IgD-negative memory B cell (primary cell): ENCODE results near the gene NSDHL. TPM values are rescaled to one million over a fixed set of nuclear protein-coding genes. Genes with fewer than 3 reads are reported as not detected.
"Not testable (repeated sequence)": the region's sequence is repeated elsewhere in the genome, so short reads cannot be mapped to it uniquely, and the experiment has no call there.

ENCODE experiments used
- H3K27ac Mint-ChIP-seq, 3 donors: one replicate each; pipeline ENCODE4 v1.8.0; 2020 to 2022; ENCODE audit warnings: mild to moderate bottlenecking in 3 of 3, mixed read lengths in 3 of 3, moderate library complexity in 1 of 3
- H3K27me3 Mint-ChIP-seq: one replicate; pipeline ENCODE4 v1.8.0; 2021; ENCODE audit warnings: mixed read lengths
- H3K36me3 Mint-ChIP-seq: one replicate; pipeline ENCODE4 v1.8.0; 2020; ENCODE audit warnings: mild to moderate bottlenecking, mixed read lengths
- H3K4me1 Mint-ChIP-seq, 3 donors: one replicate each; pipeline ENCODE4 v1.8.0; 2020 to 2022; ENCODE audit warnings: mixed read lengths in 3 of 3, mild to moderate bottlenecking in 1 of 3
- H3K4me3 Mint-ChIP-seq, 4 donors: one replicate each; pipeline ENCODE4 v1.8.0; 2020 to 2022; ENCODE audit warnings: mild to moderate bottlenecking in 4 of 4, mixed read lengths in 4 of 4, moderate library complexity in 3 of 4
- H3K9me3 Mint-ChIP-seq, 3 donors: one replicate each; pipeline ENCODE4 v1.8.0; 2020 to 2021; ENCODE audit warnings: mixed read lengths in 3 of 3, mild to moderate bottlenecking in 1 of 3
- polyA plus RNA-seq: library from polyadenylated mRNA; unstranded; fragments of 300-500 nt; fragmentation: Illumina TruSeq; gene quantifications from one replicate; pipeline ENCODE4 v1.2.3, GENCODE V29; 2021

NSDHL gene
- polyA plus RNA-seq, 1 donor from 2014 or later, result 11.7 TPM

- peaks cover 6 to 8% (median 7%) of the 10 kb centered on the region in 3 donors for H3K4me1 Mint-ChIP-seq
- no peak overlapping the region for H3K27ac Mint-ChIP-seq
- H3K36me3 Mint-ChIP-seq, result no peaks in the 10 kb centered on the region
- peaks cover 6% of the 10 kb centered on the region for H3K27me3 Mint-ChIP-seq
- no peaks in the 10 kb centered on the region for H3K9me3 Mint-ChIP-seq
- H3K4me3 Mint-ChIP-seq, result no peak overlapping the region
Observed at GRCh38 chrX:152907084-152907651, 76.3 kb downstream of the NSDHL start.

DNA sequence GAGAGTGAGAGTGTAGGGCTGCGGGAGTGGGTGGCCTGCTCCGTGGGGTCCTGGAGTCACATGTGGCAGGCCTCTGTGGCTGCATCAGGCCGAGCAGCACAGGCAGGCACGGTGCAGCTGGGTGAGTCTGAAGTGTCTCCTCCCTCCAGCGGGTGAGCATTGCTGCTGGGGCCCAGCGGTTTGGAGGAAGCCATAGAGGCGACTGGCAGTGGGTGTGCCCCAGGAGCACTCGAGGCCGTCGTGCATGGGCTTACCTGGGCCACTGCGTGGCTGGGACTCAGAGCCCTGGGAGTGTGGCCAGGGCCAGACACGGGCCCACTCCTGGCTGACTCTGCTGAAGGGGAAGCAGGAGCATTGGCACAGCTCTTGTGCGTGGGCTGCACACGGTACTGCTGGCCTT is 77.6 kb downstream of the NSDHL start:
- no peaks in the 10 kb centered on the region for H3K9me3 Mint-ChIP-seq
- H3K27ac Mint-ChIP-seq, result no peak overlapping the region
- H3K36me3 Mint-ChIP-seq, result no peaks in the 10 kb centered on the region
- peaks cover 6 to 8% (median 7%) of the 10 kb centered on the region in 3 donors for H3K4me1 Mint-ChIP-seq
- no peak overlapping the region for H3K4me3 Mint-ChIP-seq
- H3K27me3 Mint-ChIP-seq, result peaks cover 6% of the 10 kb centered on the region

DNA sequence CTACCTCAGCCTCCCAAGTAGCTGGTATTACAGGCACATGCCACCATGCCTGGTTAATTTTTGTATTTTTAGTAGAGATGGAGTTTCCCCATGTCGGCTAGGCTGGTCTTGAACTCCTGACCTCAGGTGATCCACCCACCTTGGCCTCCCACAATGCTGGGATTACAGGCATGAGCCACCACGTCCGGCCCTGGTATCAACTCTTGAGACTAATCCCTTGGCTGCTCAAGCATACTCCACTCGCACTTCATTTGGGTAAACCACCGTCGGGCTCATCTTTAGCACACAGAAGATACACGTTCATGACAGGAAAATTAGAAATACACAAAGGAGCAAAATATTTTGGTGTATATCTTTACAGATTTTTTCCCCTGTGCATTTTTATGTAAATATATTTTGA is 79.2 kb downstream of the NSDHL start:
- not testable (repeated sequence) for H3K27me3 Mint-ChIP-seq, H3K36me3 Mint-ChIP-seq, H3K4me1 Mint-ChIP-seq, H3K9me3 Mint-ChIP-seq, H3K4me3 Mint-ChIP-seq, H3K27ac Mint-ChIP-seq

DNA sequence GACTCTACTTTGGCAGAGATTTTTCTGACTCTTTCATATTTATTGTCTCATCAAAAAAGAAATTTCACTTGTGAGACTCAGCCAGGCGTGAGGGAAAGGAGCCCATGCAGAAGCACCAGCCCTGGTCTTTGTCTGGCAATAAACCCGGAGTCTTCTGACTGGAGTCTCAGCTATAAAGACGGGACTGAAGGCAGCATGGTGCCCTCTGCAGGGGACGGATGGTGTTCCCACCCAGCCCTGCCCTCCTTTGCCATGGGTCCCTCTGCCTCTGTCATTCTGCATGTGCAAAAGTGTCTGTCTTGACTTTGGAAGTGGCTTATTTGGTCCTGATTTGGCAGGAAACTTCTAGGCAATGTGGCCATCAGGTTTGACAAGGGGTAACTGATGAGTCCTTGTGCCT is 81.2 kb downstream of the NSDHL start:
- Mint-ChIP-seq H3K36me3 (no peaks in the 10 kb centered on the region), H3K4me1 (peaks cover 6 to 7% (median 7%) of the 10 kb centered on the region in 3 donors), H3K27ac (no peak overlapping the region), H3K9me3 (no peaks in the 10 kb centered on the region), H3K27me3 (peaks cover 3% of the 10 kb centered on the region), H3K4me3 (no peak overlapping the region)

- H3K36me3 Mint-ChIP-seq, result no peaks in the 10 kb centered on the region
- peaks cover 7% of the 10 kb centered on the region for H3K27me3 Mint-ChIP-seq
- no peak overlapping the region for H3K4me3 Mint-ChIP-seq
- no peak overlapping the region for H3K27ac Mint-ChIP-seq
- H3K4me1 Mint-ChIP-seq, result peaks cover 6 to 7% (median 6%) of the 10 kb centered on the region in 3 donors
- no peaks in the 10 kb centered on the region for H3K9me3 Mint-ChIP-seq
Observed at GRCh38 chrX:152912641-152913040, 81.8 kb downstream of the NSDHL start.

- Mint-ChIP-seq H3K4me3 (no peak overlapping the region), H3K27ac (no peak overlapping the region), H3K9me3 (no peaks in the 10 kb centered on the region), H3K27me3 (peaks cover 7% of the 10 kb centered on the region), H3K36me3 (no peaks in the 10 kb centered on the region), H3K4me1 (peaks cover 6 to 7% (median 6%) of the 10 kb centered on the region in 3 donors)
Observed at GRCh38 chrX:152913346-152913745, 82.5 kb downstream of the NSDHL start.

GRCh38 chrX:152913910-152914309 is 83.0 kb downstream of the NSDHL start:
- H3K36me3 Mint-ChIP-seq, result no peaks in the 10 kb centered on the region
- peaks cover 7% of the 10 kb centered on the region for H3K27me3 Mint-ChIP-seq
- H3K4me1 Mint-ChIP-seq, result peaks cover 6 to 7% (median 6%) of the 10 kb centered on the region in 3 donors

DNA sequence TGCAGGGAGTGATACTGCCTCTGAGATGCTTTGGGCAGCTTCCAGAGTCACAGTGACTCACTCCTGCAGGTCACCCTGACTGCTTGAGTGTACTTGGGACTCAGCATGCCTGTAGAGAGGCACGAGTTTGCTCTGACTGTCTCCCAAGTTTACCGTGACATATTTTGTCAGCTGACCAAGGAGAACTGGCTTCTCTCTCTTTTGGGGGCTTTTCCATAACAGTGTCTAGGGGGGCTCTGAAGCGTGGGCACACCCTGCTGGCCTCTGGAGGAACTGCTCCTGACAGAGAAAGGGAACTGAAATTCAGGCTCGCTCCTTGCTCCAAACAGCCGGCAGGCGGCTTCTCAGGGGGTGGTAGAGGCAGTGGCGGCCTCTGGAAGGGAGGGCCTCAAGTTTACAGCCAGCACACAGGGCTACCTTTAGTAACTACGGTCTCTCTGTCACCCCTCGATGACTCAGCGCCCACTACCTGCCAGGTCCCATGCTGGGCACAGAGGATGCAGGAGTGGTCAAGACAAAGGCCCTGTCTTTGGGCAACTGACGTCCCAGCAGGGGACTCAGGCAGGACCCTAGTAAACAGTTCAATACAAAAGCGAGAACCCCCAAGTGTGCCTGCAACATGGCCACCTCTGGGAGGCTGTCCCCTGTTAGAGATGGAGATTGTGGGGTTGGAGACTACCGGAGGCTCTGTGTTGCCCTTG is 84.8 kb downstream of the NSDHL start:
- H3K27ac Mint-ChIP-seq, result peak overlapping the region in 1 of 3 donors; percentile 35
- H3K36me3 Mint-ChIP-seq, result no peaks in the 10 kb centered on the region

More at GRCh38 chrX:152913910-152914309, 83.0 kb downstream of the NSDHL start:
- H3K4me3 Mint-ChIP-seq, result no peak overlapping the region
- H3K9me3 Mint-ChIP-seq, result no peaks in the 10 kb centered on the region
- H3K27ac Mint-ChIP-seq, result no peak overlapping the region

GRCh38 chrX:152917656-152918579 is 87.1 kb downstream of the NSDHL start:
- no peaks in the 10 kb centered on the region for H3K36me3 Mint-ChIP-seq
- no peaks in the 10 kb centered on the region for H3K9me3 Mint-ChIP-seq
- H3K27ac Mint-ChIP-seq, result no peak overlapping the region
- no peaks in the 10 kb centered on the region for H3K4me1 Mint-ChIP-seq
- H3K4me3 Mint-ChIP-seq, result peak overlapping the region in 1 of 4 donors; percentile 12
- H3K27me3 Mint-ChIP-seq, result peaks cover 5% of the 10 kb centered on the region

More for the DNA sequence above, 84.8 kb downstream of the NSDHL start:
- Mint-ChIP-seq H3K4me3 (no peak overlapping the region), H3K4me1 (peaks cover 0 to 1% (median 0%) of the 10 kb centered on the region in 3 donors), H3K9me3 (no peaks in the 10 kb centered on the region), H3K27me3 (peaks cover 5% of the 10 kb centered on the region)

DNA sequence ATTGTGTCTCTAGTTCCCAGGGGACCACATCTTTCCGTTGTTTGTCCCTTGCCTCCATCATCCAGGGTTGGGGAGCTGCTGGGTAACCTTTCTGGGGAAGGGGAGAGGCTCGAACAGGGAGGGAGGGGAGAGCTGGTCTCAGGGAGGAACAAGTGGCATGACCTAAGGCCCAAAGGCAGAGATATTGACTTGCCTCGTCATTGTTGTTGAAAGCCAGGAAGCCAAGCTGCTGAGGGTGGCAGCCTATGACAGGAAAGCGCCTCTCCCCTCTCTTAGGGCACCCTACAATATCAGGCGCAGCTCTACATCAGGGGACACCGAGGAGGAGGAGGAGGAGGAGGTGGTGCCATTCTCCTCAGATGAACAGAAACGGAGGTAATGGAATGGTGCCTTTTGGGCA is 87.8 kb downstream of the NSDHL start:
- Mint-ChIP-seq H3K27me3 (peaks cover 5% of the 10 kb centered on the region), H3K4me1 (peaks cover 0 to 1% (median 0%) of the 10 kb centered on the region in 3 donors), H3K4me3 (no peak overlapping the region), H3K9me3 (no peaks in the 10 kb centered on the region), H3K36me3 (no peaks in the 10 kb centered on the region), H3K27ac (no peak overlapping the region)

Other genes with a start within 250 kb of the NSDHL start
- not detected for gene GABRQ, start 193.2 kb upstream of the NSDHL start, polyA plus RNA-seq
- gene MAGEA3, start 132.3 kb upstream of the NSDHL start, polyA plus RNA-seq, result not detected
- not detected for gene CSAG2, start 121.8 kb upstream of the NSDHL start, polyA plus RNA-seq
- gene MAGEA2B, start 116.4 kb upstream of the NSDHL start, polyA plus RNA-seq, result not detected
- gene CSAG1, start 97.3 kb upstream of the NSDHL start, polyA plus RNA-seq, result not detected
- not detected for gene MAGEA12, start 97.3 kb upstream of the NSDHL start, polyA plus RNA-seq
- gene MAGEA2, start 77.2 kb upstream of the NSDHL start, polyA plus RNA-seq, result not detected
- not detected for gene CSAG3, start 71.8 kb upstream of the NSDHL start, polyA plus RNA-seq
- not detected for gene MAGEA6, start 61.4 kb upstream of the NSDHL start, polyA plus RNA-seq
- gene CETN2, start 306 bp upstream of the NSDHL start, polyA plus RNA-seq, result 21.3 TPM
- gene ZNF185, start 67.0 kb downstream of the NSDHL start, polyA plus RNA-seq, result 2.0 TPM
- 0.19 TPM for gene PNMA5, start 163.1 kb downstream of the NSDHL start, polyA plus RNA-seq
- not detected for gene PNMA3, start 225.4 kb downstream of the NSDHL start, polyA plus RNA-seq
- 0.14 TPM for gene PNMA6A, start 241.4 kb downstream of the NSDHL start, polyA plus RNA-seq